NCI-H2196 (cell line): Measurements from ENCODE around the gene CERCAM.
A peak's percentile ranks its signal among the peaks of the same experiment; 100 is the strongest.
"Not testable (repeated sequence)": the region's sequence is repeated elsewhere in the genome, so short reads cannot be mapped to it uniquely, and the experiment has no call there.

Source experiments
- DNase-seq: peaks from one replicate; lab custom pipeline; 2025; ENCODE audit not compliant: unreplicated experiment; lab: John Stamatoyannopoulos, UW

Gene CERCAM

DNA sequence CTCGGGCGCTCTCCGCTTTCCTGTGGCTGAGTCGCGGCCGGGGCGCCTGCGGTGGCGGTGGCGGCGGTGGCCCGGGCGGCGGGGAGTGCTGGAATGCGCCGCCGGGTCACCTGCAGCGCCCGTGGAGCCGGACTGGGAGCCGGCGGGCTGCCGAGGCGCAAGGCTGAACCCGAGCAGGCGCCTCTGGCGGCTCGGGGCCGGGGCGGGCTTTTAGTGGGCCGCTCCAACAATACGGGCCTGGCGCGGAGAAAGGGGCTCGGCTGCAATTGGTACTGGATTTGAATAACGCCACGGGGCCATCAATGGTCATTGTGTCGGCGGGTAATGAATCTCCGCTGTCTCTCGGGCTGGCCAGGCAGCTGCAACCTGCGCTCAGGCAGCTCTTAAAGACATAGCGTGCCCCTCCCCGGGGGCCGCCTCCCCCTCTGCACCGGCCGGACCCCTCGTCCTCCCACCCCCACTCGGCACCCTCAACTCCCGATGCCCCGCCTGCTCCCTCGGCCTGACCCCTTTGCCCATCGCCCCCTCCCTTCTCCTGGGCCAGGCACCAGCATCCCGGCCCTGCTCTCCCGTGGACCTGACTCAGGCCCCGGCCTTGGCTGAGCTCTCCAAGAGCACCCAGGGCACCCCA lies 27.4 kb upstream of the CERCAM start:
- no peak for DNase-seq

GRCh38 chr9:128393970-128394369 lies 26.7 kb upstream of the CERCAM start:
- DNase-seq, result no peak

- no peak for DNase-seq
Measured at GRCh38 chr9:128394379-128395168, 26.1 kb upstream of the CERCAM start.

GRCh38 chr9:128396970-128397613 lies 23.6 kb upstream of the CERCAM start:
- DNase-seq, result no peak

DNA sequence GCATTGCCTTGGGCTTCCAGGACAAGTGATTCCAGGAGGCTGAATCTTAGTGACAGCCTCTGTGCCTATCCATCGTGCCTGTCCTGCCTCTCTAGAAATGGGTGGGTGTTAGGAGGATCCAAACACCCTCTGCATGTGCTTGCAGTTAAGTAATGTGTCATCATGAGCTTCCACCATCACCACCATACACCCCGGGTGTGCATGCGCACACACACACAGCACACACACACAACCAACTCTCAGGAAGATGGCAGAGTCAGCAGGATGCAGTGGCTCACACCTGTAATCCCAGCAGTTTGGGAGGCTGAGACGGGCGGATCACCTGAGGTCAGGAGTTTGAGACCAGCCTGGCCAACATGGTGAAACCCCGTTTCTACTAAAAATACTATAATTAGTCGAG lies 22.8 kb upstream of the CERCAM start:
- no peak for DNase-seq

DNA sequence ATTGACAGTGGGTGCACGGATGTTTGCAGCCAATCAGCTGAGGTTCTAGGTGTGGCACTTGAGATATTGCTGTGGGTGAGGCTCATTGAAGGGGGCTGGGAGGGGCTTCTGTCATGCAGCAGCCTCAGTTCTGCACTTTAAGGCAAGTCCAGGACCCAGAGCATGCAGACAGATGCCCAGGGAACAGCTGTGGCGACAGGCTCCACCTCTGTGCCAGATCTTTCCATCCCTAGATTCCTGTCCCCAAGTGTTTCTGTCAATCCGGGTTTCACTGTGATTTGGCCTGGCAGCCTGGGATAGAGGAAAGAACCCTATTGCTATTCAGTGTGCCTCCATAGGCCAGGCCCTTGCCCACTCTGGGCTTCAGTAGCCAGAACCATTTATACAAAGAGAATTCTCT lies 20.8 kb upstream of the CERCAM start:
- DNase-seq, result no peak

GRCh38 chr9:128404560-128404959 lies 16.1 kb upstream of the CERCAM start:
- no peak for DNase-seq

GRCh38 chr9:128405077-128405779 lies 15.4 kb upstream of the CERCAM start:
- DNase-seq, result no peak

DNA sequence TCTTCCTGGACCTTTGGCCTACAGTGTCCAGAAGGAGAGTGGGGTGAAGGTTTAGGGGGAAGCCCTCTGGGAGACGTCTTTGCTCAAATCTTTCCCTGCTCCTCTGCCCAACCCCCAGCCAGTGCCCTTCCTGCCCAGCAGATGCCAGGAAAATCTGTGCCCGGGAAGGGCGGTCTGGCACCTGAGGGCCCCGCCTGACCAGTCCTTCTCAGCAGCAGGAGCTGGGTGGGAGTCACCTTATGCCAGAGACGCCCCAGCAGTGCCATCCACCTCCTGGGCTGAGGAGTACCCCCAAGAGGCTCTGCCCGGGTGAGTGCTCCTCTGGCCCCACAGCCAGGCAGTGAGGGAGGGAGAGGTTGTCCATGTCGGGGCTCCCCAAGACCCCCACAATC lies 14.9 kb upstream of the CERCAM start:
- DNase-seq, result no peak

DNA sequence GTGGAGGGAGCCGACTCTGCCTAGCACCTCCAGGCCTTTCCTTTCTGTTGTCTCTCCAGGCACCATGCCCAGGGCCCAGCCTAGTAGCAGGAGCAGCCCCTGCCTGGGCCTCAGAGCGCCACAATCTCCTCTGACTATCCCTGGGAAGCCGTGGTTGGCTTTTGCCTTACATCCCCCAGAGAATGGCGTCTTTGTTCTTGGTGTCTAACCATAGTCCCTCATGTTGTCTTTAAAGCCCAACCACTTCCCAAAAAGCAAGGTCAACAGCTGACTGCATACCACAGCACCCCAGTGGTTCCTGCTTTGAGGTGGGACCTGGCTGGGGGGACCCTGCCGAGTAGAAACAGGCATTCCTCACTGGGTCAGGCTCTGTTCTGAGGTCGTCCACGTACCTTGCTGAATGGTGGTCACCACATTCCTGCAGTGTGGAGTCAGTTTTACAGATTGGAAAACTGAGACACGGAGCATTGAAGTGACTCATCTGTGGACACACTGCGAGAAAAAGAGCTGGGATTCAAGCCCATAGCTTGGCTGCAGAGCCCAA lies 13.7 kb upstream of the CERCAM start:
- no peak for DNase-seq

DNA sequence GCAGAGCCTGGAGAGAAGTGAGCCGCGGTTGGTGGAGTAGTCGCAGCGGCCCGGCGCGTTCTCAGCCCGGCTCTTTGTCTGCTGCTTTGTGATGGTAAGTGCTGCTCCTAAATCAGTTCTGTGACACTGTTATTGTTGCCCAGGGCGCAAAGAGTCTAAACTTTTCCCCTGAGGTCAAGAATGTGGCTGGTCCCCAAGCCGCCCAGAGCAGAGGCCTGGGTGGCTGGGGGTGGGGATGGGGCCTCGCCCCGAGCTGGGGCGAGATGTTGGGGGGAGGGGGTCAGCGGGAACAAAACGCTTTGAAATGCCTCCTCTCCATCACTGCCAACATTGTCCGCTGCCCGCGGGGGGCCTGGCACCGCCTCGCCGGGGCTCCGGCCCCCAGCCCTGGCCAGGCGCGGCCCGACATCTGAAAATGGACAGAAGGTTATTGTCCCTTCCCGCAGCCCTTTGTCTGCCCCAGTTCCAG lies 11.7 kb upstream of the CERCAM start:
- DNase-seq, result no peak

GRCh38 chr9:128409450-128409849 lies 11.2 kb upstream of the CERCAM start:
- DNase-seq, result no peak

DNA sequence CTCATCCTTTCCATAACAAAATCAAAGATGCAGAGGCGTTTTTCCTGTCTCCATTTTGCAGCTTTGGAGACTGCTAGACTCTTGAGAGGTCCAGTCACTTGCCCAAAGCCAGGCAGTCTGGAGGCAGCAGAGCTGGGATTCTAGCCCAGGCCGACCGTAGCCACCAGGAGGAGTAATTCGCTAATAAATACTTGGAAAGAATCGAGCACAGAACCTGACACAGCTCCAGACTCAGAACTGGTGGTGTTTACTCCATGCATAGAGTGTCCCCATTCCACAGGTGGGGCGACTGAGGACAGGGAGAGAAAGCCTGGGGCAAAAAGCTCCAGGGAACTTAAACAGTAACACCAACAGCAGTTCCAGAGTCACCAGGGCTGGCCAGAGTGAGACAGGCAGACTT lies 10.7 kb upstream of the CERCAM start:
- no peak for DNase-seq

DNA sequence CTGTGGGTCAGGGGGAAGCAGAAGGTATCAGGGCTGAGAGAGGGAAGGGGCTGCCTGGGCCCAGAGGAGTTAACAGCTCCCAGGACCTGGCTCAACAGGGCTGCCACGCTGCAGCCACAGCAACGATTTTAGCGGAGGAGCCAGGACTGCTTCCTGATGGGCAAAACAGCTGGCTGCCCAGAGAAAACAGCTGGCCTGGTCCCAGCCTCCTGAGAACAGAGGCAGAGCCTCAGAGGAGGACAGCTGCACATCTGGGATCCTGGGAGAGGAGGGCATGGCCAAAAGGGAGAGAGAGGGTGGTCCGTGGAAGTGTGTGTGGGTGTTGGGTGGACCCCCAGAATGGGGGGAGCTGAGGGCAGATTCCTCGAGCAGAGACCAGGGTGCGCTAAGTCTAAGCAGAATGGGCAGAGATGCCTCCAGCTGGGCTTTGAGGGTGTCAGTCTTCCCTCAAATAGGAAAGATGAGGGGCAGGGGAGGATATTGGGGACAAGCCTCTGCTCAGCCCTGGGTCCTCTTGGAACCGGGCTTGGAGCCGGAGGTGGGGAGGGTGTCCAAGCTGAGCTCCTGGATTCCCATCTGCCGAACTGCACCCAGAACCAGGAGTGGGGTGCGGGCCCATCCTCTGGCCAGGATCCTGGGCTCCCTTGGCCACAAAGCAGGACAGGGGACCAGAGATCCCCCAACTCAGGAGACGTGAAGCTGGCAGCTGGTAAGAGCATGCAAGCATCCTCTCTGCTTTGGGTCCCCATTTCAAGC lies 9.1 kb upstream of the CERCAM start:
- DNase-seq, result no peak

- peak; percentile 58 for DNase-seq
Measured at GRCh38 chr9:128412120-128412790, 8.4 kb upstream of the CERCAM start.

- DNase-seq, result not testable (repeated sequence)
Measured at GRCh38 chr9:128413728-128414127, 6.9 kb upstream of the CERCAM start.

GRCh38 chr9:128414461-128414860 lies 6.2 kb upstream of the CERCAM start:
- no peak for DNase-seq

DNA sequence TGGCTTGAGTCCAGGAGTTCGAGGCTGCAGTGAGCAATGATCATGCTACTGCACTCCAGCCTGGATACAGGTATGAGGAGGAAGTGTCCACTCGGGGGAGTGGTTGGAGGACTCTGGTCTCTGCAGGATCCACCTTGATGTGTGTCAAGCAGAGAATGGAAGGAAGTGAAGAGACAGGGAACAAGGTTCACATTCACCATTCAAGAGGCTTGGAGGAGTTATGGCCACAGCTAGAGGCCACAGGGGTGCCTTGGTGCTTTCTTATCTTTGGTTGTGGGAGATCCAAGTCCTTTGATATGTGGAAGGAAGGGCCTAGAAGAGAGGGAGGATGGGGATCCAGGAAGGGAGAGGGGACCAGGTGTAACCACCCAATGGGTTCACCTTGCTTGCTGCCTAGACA lies 5.4 kb upstream of the CERCAM start:
- DNase-seq, result no peak

- DNase-seq, result peak; percentile 8
Measured at GRCh38 chr9:128416014-128416413, 4.6 kb upstream of the CERCAM start.

- no peak for DNase-seq
Measured at GRCh38 chr9:128416432-128417019, 4.1 kb upstream of the CERCAM start.
